HG03520 (cell line): ENCODE results near the gene CLIP1.
"Not testable (repeated sequence)": the region's sequence is repeated elsewhere in the genome, so short reads cannot be mapped to it uniquely, and the experiment has no call there.

Experiments
- ATAC-seq: cut with Tn5 transposase; IDR thresholded peaks from one replicate; pipeline ENCODE4 v1.9.1; 2021; ENCODE audit warnings: mild to moderate bottlenecking, moderate library complexity; ENCODE audit not compliant: unreplicated experiment

Gene CLIP1

DNA sequence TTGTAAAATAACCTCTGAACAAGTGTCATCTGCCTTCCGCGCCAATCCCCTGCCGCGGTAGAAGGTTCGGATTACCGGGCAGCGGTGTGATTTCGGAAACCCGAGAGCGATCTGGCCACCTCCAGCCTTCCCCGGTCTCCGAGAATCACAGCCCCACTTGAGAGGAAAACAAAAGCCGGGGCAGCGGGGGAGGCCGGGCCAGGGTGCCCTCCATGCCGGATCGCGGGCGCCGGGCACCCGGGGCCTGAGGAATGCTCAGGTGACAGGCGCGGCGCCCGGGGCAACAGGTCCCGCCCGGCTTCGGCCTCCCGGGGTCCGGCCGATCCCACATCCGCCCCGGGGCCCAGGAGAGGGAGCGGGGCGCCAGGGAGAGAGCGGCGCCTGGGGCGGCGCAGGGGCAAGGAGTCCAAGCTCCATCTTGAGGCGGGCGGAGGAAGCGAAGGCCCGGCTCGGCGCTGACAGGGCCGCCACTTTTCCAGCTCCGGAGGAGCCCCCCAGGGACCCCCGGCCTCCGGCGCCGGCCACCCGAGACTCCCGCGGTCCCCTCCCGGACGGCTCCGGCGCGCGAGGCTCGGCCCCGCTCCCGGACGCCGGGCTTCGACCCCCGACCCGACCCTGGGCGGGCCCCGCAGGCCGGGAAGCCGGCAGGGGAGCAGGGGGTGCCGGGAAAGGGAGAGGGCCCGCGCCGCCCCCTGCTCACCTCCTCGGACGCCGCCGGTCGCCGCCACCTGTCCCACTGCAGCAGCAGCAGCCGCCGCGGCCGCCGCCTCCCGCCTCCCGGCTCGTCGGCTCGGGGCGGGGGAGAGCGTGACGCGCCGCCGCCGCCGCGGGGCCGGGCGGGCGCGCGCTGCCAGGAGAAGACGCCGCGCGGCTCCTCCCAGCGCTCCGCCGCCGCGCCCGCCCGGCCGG lies at the start of gene CLIP1:
Gene CLIP1, minus strand, starts transcription at position 849 of the 909 bp plus-strand sequence. CDS start 42,217 bp downstream, outside the sequence.
- ATAC-seq, result peak; percentile 52

DNA sequence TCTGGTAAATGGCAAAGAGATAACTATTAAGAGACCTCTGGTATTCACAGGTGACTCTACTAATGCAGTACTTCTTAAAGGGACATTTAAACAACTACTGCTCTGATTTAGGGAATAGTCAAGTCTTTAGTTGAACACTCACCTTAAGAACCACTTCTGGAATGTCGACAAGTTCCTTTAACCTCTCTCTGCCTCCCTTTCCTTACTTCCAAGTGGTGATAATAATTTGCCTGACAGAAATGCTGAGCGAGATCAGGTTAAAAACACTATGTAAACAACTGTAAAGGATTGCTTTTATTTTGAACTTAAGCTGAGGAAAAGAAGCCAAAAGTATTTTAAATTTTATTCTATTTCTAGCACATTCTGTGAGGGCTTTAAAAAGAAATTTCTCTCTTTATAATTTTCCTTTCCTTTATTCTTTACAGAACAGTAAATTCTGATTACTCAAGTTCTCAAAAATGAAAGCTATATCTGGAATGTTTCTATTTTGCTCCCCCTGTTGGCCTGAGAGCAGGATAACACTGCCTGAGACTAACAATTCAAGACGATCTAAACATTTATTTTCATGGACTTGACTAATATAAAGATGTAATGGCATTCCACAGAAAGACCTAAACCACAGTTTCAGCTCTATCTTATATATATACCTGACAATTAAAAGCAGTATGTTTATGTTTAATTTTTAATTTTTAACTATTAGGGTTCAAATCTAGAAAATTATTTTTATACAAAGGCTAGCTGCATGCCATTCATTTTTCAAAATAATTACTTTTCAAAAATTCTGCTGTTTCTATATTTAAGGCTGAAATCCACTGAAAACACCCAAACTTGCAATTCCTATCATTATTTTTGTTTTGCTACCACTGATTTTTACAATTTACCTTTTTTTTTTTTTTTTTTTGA lies 49.1 kb upstream of the CLIP1 start:
- no peak for ATAC-seq

DNA sequence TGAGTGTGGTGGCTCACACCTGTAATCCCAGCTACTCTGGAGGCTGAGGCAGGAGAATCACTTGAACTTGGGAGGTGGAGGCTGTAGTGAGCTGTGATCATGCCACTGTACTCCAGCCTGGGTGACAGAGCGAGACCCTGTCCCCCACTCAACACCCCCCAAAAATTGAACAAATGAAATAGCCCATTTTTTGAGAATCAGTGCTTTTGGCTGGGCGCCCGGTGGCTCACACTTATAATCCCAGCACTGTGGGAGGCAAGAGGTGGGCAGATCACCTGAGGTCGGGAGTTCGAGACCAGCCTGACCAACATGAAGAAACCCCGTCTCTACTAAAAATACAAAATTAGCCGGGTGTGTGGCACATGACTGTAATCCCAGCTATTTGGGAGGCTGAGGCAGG lies 48.1 kb upstream of the CLIP1 start:
- ATAC-seq, result not testable (repeated sequence)

DNA sequence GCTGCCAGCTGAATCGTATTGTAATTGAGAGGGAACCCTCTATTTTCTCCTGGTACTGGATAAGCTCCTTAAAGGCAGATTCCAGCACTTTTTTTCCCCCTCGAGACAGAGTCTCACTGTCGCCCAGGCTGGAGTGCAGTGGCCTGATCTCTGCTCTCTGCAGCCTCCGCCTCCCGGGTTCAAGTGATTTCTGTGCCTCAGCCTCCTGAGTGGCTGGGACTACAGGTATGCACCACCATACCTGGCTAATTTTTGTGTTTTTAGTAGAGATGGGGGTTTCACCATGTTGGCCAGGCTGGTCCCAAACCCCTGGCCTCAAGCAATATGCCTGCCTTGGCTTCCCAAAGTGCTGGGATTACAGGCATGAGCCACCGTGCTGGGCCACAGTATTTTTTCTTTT lies 47.4 kb upstream of the CLIP1 start:
- not testable (repeated sequence) for ATAC-seq

DNA sequence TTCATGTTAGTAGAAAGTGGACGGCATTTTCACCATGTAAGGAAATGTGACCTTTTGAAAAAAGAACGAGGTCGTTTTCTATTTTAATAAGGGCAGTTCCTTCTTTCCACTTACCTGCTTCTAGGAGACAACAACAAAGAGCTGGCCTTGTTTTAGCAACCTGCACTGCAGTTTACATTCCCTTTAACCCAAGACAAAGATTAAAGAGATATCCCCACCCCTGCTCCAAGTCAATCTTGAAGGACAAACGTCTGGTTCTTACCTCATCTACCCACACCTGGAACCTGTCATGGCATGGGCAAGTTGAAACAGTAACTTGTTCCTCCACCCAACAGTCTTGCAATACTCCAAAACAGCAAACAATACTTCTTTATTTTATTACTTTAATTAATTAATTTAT lies 45.5 kb upstream of the CLIP1 start:
- no peak for ATAC-seq

DNA sequence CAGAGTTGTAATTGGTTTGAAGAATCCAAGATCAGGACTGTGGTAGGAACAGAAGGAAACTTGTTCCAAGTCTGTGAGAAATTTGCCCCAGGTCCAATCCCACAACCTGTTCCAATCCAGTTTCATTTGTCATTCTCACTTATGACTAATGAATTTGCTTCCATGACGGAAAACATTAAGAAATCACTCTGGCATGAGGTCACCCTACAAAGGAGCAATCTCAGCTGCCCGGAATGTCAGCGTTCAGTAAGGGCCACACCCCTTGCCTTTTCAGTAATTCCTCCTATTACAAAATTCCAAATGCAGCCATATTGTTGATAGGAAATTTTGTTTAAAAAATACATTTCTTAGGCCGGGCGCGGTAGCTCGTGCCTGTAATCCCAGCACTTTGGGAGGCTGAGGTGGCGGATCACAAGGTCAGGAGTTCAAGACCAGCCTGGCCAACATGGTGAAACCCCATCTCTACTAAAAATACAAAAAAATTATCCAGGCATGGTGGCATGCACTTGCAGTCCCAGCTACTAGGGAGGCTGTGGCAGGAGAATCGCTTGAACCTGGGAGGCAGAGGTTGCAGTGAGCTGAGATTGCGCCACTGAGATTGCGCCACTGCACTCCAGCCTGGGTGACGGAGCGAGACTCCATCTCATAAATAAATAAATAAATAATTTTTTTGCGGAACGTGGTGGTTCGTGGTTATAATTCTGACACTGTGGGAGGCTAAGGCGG lies 42.0 kb upstream of the CLIP1 start:
- not testable (repeated sequence) for ATAC-seq

DNA sequence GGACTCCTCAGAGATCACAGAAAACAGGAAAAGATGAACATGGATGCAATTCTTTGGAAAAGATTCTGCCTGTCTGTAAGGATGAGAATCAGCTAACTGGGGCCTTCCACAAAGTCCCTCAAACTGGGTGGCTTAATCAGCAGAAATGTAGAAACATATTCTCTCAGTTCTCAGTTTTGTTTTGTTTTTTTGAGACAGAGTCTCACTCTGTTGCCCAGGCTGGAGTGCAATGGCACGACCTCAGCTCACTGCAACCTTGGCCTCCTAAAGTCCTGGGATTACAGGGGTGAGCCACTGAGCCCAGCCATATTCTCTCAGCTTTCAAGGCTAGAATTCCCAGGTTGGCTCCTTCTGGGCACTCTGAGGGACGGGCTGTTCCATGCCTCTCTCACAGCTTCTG lies 38.2 kb upstream of the CLIP1 start:
- ATAC-seq, result no peak

DNA sequence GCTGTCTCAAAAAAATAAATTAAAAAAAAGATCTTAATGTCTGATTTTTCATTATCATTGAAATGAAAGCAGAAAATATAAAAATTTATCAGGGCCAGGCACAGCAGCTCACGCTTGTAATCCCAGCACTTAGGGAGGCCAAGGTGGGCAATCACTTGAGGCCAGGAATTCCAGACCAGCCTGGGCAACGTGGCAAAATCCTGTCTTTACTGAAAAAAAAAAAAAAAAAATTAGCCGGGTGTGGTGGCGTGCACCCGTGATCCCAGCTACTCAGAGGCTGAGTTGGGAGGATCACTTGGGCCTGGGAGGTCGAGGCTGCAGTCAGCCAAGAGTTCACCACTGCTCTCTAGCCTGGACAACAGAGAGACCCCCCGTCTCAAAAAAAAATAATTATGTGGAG lies 37.6 kb upstream of the CLIP1 start:
- no peak for ATAC-seq

DNA sequence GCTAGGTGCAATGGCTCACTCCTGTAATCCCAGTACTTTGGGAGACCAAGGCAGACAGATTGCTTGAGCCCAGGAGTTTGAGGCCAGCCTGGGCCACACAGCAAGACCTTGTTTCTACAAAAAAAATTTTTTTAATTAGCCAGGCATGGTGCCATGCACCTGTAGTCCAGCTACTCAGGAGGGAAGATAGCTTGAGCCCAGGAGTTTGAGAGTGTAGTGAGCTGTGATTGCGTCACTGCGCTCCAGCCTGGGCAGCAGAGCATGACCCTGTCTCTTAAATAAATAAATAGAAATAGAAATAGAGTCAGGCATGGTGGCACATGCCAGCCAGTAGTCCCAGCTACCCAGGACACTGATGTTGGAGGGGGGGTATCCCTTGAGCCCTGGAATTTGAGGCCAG lies 36.7 kb upstream of the CLIP1 start:
- ATAC-seq, result no peak

DNA sequence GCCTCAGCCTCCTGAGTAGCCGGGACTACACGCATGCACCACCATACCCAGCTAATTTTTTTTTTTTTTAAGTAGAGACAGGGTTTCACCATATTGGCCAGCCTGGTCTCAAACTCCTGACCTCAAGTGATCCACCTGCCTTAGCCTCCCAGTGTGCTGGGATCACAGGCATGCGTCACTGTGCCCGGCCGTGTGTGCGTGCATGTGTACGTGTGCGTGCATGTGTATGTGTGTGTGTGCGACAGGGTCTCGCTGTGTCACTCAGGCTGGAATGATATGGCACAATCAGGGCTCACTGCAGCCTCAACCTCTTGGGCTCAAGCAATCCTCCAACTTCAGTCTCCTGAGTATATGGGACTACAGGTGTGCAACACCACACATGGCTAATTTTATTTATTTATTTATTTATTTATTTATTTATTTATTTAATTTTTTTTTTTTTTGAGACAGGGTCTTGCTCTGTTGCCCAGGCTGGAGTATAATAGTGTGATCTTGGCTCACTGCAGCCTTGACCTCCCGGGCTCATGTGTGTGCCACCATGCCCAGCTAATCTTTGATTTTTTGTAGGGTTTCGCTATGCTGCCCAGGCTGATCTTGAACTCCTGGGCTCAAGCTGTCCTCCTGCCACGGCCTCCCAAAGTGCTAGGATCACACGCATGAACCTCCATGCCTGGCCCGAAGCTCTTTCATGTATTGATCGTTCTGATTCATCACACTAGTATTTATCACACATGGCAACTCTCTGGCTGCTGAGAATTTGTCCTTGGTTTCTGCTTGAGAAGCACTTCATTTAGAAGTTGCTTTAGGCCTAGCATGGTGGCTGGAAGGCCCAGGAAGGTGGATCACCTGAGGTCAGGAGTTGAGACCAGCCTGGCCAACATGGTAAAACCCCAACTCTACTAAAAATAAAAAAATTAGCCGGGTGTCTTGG lies 35.9 kb upstream of the CLIP1 start:
- no peak for ATAC-seq

DNA sequence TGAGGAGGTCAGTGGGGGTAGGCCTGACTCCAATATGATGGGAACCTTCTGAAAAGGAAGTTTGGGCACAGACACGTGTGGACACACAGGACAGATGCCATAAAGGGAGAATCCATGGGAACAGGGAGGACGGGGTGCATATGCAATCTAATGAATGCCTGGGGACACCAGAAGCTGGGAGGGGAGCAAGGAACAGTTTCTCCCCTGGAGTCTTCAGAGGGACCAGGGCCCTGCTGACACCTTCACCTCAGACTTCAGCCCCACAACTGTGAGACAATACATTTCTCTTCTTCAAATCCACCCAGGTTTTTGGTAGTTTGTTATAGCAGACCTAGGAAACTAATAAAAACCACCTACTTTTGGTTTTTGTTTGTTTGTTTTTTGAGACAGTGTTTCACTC lies 35.2 kb upstream of the CLIP1 start:
- no peak for ATAC-seq

DNA sequence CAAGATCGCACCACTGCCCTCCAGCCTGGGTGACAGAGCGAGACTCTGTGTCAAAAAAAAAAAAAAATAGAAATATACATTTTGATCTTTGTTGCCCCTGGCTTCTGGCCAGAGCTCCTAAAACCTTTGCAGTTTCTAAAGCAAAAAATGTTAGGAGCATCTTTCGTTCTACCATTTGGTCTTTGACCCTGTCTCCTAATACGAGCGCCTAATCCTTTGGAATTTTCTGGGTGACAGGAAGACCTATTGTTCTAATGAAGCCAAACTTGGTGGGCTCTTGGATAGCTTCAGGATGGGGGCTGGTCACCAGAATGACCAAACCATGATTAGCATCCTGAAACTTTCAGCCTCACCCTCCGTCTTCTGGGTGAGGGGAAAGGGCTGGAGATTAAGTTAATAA lies 32.3 kb upstream of the CLIP1 start:
- ATAC-seq, result no peak

DNA sequence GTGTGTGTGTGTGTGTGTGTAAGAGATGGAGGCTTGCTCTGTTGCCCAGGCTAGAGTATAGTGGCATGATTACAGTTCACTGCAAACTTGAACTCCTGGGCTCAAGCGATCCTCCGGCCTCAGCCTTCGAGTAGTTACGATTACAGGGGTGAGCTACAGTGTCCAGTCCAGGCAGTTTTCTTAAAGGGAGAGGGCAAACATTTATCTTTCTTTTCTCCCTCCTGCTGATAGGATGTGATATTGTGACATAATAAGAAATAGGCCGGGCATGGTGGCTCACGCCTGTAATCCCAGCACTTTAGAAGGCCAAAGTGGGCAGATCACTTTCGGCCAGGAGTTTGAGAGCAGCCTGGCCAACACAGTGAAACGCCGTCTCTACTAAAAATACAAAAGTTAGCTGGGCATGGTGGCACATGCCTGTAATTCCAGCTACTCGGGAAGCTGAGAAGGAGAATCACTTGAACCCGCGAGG lies 31.8 kb upstream of the CLIP1 start:
- no peak for ATAC-seq

DNA sequence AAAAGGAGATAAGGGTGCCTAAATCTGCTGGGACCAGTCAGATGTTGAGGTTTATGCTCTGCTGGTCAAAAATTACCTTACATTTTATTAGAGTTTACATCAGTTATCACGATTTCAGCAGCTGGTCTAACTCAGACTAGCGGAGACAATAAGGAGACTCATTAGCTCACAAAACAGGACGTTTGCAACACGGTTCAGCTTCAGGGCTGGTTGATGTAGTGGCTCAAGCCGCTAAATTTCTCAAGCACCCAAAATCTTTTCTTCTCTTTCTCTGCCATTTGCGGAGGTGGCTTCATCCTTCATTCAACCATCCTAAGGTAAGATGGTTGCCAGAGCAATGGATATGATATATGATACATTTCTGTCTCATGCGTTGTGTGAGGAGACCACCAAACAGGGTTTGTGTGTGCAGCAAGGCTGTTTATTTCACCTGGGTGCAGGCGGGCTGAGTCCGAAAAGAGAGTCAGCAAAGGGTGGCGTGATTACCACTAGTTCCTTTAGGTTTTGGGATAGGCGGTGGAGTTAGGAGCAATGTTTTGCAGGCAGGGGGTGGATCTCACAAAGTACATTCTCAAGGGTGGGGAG lies 30.3 kb upstream of the CLIP1 start:
- ATAC-seq, result no peak

DNA sequence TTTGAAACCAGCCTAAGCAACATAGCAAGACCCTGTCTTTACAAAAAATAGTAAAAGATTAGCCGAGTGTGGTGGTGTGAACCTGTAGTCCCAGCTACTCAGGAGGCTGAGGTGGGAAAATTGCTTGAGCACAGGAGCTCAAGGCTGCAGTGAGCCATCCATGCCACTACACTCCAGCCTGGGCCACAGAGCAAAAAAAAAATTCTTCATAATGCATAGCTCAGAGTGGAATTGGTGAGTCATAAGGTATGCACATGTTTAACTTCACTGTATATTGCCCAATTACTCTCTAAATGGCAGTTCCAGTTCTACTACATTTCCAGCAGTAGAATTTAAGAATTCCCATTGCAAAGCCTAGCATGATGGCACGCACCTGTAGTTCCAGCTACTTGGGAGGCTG lies 26.8 kb upstream of the CLIP1 start:
- ATAC-seq, result no peak

DNA sequence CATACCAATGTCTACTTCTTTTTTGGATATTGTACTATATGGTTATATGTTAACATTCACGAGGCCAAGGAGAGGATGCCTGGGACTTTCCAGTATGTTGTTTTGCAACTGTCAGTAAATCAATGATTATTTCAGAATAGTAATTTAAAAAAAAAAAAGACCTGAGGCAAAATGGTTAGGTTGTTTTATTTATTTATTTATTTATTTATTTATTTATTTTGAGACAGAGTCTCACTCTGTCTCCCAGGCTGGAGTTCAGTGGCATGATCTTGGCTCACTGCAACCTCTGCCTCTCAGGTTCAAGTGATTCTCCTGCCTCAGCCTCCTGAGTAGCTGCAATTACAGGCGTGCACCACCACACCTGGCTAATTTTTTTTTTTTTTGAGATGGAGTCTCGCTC lies 25.4 kb upstream of the CLIP1 start:
- not testable (repeated sequence) for ATAC-seq

DNA sequence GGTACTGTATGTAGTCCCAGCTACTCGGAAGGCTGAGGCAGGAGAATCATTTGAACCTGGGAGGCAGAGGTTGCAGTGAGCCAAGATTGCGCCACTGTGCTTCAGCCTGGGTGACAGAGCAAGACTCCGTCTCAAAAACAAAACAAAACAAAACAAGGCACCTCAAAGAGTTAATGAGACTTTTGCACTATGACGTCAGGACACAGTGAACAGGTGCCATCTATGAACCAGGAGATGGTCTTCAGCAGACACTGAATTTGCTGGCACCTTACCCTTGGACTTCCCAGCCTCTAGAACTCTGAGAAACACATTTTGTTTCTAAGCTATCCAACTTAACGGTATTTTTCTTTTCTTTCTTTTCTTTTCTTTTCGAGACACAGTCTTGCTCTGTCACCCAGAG lies 23.9 kb upstream of the CLIP1 start:
- ATAC-seq, result not testable (repeated sequence)

DNA sequence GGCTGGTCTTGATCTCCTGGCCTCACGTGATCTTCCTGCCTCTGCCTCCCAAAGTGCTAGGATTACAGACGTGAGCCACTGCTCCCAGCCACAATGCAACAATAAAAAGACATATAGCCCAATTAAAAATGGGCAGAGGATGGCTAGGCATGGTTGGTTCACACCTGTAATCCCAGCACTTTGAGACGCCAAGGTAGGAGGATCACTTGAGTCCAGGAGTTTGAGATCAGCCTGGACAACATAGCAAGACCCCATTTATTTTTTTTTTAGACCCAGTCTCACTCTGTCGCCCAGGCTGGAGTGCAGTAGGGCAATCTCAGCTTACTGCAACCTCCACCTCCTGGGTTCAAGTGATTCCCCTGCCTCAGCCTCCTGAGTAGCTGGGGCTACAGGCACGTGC lies 21.6 kb upstream of the CLIP1 start:
- not testable (repeated sequence) for ATAC-seq

DNA sequence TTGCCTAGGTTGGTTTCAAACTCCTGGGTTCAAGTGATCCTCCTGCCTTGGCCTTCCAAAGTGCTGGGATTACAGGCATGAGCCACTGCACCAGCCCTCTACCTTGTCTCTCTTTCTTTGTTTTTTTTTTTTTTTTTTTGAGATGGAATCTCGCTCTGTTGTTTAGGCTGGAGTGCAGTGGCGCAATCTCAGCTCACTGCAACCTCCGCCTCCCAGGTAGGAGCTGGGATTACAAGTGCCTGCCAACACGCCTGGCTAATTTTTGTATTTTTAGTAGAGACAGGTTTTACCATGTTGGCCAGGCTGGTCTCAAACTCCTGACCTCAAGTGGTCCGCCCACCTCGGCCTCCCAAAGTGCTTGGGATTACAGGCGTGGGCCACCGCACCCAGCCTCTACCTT lies 16.4 kb upstream of the CLIP1 start:
- not testable (repeated sequence) for ATAC-seq
